Choroid plexus epithelial cell (primary cell): ENCODE results near the gene PRPF4.
A peak's percentile ranks its signal among the peaks of the same experiment; 100 is the strongest.

Source experiments
- DNase-seq: peaks from one replicate; pipeline ENCODE4 v3.0.0-alpha.2; 2010; ENCODE audit warnings: low read depth
- H3K4me3 ChIP-seq: 2 replicates; pipeline ENCODE4 v1.5.1; 2011; ENCODE audit warnings: low read depth, mild to moderate bottlenecking, control low read depth, low read length, moderate library complexity
- TF ChIP-seq, protein P1 (sequence below): conservative IDR thresholded peaks from 2 replicates; pipeline ENCODE4 v1.5.1; 2011; ENCODE audit warnings: low read depth, mild to moderate bottlenecking, control low read depth, inconsistent platforms, low read length, moderate library complexity

Gene PRPF4

DNA sequence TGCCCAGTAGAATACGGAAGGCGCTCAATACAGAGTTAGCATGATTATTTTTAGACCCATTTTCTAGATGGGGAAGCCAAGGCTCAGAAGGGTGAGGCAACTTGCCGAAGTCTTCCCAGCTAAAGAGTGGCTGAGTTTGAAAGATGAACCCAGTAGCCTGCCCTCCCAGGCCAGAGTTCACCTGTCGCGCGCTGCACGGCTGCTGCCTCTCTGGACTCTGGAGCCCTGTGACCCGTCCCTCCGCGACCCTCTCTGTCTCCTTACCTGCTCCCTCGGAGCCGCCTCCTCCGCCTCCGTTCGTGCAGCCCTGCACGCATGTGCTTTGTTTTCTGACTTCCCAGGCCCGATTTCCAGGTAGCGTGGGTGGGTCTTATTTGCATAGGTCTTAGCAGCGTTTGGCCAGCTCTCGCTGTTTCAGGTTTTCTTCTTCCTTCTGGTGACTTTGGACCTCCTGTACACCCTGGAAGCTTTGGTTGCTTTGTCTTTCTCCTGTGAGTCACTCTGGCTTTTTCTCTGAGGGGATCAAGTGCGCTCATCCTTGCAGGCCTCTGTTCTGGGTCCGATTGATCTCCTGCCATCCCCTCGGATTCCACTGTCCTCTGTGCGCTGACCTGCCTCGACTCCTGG, 27.4 kb downstream of the PRPF4 start, which contains the start of gene RNF183:
TSS of gene RNF183 (minus strand) at position 585 of the 627 bp plus-strand sequence. CDS start 5,192 bp downstream, outside the sequence.
- no peak for DNase-seq
- H3K4me3 ChIP-seq, result no peak within 1 kb of the TSS
- TF ChIP-seq, protein P1, sequence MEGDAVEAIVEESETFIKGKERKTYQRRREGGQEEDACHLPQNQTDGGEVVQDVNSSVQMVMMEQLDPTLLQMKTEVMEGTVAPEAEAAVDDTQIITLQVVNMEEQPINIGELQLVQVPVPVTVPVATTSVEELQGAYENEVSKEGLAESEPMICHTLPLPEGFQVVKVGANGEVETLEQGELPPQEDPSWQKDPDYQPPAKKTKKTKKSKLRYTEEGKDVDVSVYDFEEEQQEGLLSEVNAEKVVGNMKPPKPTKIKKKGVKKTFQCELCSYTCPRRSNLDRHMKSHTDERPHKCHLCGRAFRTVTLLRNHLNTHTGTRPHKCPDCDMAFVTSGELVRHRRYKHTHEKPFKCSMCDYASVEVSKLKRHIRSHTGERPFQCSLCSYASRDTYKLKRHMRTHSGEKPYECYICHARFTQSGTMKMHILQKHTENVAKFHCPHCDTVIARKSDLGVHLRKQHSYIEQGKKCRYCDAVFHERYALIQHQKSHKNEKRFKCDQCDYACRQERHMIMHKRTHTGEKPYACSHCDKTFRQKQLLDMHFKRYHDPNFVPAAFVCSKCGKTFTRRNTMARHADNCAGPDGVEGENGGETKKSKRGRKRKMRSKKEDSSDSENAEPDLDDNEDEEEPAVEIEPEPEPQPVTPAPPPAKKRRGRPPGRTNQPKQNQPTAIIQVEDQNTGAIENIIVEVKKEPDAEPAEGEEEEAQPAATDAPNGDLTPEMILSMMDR, result no peak

DNA sequence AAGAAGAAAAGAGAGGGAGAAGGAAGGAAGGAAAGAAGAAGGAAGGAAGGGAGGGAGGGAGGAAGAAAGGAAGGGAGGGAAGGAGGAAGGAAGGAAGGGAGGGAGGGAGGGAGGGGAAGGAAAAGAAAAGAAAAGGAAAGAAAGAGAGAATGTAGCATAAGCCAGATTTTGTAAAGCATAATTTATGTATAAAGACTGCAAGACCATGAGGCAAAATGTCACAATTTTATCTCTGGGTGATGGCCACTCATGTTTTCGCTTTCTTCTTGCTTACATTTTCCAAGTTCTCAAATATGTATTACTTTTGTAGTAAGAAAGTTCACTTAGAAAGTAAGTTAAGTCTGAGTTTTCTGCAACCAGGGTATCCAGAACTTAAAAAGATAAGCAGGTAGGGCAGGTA, 31.1 kb downstream of the PRPF4 start:
- TF ChIP-seq, protein P1, result no peak
- H3K4me3 ChIP-seq, result no peak overlapping the region
- no peak for DNase-seq

DNA sequence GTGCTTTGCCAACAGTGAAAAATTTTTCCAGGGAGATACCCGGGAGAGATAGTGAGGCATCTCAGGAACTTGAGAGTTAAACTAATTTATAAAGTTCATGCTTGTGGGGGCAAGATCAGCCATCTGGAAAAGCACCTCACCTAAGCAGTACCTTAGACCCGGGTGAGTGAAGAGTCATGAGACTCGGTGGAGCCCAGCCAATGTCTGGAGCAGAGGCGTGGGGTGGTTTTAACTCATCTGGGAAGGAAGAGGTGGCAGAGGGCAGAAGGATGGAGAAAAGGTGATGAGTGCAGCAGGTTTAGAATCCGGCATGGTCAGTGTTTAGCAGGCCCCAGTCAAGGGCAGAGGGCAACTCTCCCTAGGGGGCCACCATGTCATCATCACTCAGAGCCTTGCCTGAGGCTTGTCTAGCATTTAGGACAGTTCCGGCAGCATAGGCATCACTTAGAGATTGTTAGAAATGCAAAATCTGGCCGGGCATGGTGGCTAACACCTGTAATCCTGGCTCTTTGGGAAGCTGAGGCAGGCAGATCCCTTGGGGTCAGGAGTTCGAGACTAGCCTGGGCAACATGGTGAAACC, 32.0 kb downstream of the PRPF4 start:
- TF ChIP-seq, protein P1, result no peak
- no peak overlapping the region for H3K4me3 ChIP-seq
- no peak for DNase-seq

DNA sequence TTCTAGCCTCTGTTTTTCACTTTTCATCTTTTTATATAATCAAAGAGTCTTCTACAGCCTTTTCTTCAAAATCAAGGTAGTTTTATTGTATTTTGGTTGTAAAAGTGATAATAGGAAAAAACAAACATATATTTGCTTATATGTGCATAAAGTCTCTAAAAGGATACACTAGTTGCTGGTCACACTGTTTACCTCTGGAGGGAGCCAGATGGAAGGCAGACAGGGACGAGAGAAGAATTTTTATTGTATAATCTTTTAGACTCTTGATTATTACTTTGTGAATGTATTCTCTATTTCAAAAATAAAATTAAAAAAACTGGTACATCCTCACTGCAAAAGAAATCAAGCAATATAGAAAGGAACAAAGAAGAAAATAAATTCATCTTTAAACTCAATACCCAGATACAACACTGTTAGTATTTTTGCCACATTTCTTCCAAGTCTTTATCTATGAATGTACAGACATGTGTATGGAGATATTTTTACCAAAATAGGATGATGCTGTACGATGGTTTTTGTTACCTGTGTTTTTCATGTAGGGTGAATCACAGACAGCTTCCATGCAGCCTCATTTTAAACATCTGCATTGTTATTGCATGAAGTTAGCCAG, 33.9 kb downstream of the PRPF4 start:
- no peak overlapping the region for H3K4me3 ChIP-seq
- peak; percentile 76 for DNase-seq
- TF ChIP-seq, protein P1, result peak; percentile 88

DNA sequence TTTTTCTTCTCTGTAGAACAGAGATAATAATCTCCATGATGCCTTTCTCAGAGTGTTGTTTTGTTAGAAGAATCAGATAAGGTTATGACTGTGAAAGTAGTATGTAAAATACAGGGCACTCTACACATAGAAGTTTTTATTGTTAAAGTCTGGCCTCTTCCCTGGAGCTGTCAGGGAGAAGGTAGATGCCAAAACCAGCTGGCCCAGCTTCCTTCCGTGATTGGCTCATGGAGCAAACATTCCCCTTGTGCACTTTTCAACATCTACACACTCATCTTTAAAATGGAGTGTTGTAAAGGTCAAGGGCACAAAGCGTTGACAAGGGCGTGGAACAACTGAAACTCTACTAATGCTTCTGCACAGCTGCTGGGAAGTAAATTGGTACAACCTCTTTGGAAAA, 35.1 kb downstream of the PRPF4 start:
- TF ChIP-seq, protein P1, result no peak
- H3K4me3 ChIP-seq, result no peak overlapping the region
- peak; percentile 13 for DNase-seq

DNA sequence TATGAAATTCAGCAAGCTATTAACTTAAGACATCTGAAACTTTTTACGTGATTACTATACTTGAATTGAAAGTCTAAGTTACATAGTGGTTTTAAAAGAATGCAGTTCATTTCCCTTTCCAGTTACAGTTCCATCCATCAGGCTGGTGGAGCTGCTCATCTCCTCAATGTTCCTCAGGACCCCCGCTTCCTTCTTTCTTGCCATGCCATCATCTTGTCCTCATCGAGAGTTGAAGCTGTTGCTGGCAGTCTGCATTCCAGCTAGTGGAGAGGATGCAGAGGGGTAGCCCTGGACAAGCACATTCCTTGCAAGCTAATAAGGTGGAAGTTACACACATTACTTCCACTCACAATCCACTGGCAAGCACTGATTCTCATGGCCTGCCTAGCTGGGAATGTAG, 36.5 kb downstream of the PRPF4 start:
- H3K4me3 ChIP-seq, result no peak overlapping the region
- DNase-seq, result no peak
- TF ChIP-seq, protein P1, result no peak
